HG03175 (cell line): ENCODE results near the gene PAX6.

Experiments
- ATAC-seq: cut with Tn5 transposase; IDR thresholded peaks from one replicate; pipeline ENCODE4 v1.9.1; 2021; ENCODE audit warnings: mild to moderate bottlenecking, moderate library complexity; ENCODE audit not compliant: unreplicated experiment

Gene PAX6

DNA sequence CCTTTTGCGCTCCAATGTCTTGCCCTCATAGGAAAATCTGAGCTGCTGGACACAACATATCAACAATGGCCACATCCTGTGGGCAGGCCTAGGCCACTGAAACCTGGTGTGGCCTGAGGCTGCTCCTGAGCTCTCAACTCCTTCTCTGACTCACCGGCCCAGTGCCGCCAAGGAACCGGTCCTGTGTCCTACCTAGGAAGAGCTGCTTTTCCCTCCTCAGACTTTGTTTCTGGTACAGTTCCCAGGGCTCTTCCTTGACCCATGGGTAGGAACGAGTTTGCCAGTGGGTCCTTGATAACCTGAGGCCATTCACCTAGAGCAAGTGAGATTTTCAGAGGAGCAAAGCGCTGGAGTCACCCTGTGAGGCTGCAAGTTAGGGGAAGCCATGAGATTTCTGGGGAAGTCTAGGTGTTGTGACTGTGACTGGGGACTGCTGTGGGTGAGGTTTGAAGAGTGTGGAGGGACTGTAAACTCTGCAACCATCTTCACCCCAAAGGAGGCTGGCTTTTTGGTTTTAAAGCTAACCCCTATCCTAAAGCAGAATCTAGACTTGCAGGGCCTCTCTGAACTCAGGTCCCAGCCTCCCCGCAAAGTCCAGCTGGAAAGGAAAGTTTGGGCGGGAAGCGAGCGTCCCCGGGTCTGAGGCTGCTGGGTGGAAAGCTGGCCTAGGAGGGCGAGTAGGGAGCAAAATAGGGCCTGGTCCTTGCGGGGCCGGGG, 12.0 kb upstream of the PAX6 start:
- ATAC-seq, result no peak

DNA sequence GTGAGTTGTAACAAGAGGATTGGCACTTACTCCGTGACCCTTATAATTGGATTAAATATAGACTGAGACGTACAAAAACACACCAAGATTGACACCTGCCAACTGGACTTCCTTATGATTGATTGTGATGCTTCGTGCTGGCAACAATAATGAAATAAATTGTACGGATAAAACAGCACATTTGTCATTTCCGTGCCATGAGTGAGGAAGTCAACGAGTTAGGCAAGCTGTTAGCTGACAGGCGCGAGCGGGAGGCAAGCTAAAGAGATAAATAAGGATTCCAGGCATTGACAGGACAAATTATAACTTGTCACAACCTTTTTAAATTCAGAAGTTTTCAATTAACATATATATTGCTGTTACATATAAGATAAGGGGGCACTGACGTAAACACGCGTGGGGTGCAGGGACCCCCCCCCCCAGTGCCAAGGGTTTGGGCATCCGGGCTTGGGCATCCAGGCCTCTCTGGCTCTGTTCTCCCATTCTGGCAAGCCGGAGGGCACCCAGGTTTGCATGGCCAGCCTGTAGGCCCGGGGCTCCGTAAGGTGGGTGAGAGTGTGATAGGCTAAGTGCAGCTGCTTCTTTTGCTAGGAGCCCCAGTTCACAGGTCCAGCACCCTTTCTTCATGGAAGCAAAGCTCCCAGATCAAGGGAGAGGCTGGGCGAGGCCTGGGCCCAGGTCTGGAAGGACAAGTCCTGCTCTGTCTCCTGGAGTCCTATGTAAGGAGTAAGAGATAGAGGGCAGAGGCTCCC, 11.2 kb upstream of the PAX6 start:
- ATAC-seq, result no peak

DNA sequence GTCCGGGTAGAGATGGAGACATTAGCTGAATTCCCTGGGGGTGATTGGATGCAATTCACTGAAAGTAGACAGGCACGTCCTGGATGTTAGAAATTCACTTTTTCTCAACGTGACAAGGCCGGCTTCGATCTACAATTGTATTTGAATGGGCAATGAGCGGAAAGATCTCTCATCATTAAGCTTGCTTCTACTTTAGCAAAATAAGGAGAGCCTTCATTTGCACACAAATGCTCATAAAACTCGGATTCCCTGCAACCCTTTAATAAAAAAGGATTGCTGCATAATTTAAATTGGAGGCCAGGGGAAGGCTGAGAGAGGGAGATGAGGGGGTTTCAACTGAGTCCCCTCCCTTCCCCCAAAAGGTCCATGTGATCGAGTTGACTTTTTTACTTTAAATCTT, 10.6 kb upstream of the PAX6 start:
- no peak for ATAC-seq

DNA sequence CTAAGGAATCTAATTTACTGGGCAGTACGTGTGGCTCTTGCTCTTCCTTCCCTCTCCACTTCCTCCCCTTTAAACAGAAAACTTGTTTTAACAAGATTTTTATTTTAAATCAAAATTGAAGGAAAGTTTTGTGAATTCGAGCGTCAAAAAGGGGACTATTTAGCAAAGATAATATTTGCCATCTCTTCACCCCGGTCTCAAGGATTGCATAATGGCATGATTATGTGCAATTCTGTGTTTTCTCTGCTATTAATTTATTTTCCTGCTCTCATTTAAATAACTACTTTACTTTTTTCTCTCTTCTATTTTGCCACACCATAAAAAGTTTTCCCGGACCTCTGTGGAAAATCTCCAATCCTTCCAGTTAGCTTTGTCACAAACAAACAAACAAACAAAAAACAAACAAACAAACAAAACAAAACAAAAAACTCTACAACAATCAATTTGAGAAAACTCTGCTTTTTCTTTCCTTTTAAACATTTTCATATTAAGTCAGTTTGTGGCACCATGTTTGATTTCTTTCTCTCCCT, 10.2 kb upstream of the PAX6 start:
- no peak for ATAC-seq

DNA sequence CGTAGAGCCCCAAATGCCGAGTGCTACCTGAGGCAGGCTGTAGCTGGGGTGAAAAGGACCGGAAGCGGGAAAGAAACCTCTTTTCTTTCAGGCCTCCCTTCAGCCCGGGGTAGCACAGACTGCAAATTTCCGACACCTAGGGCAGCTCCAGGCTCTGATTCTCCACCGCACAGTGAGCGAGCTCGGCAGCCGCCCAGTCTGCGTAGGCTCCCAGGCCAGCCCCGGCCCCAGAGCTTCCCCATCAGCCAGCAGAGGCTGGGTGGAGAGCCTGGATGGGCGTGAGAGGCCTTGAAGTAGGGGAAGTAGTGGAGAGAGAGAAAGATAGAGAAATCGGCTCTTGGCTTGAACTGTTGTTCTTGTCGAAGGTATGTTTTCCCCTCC, 9.3 kb upstream of the PAX6 start:
- ATAC-seq, result no peak

DNA sequence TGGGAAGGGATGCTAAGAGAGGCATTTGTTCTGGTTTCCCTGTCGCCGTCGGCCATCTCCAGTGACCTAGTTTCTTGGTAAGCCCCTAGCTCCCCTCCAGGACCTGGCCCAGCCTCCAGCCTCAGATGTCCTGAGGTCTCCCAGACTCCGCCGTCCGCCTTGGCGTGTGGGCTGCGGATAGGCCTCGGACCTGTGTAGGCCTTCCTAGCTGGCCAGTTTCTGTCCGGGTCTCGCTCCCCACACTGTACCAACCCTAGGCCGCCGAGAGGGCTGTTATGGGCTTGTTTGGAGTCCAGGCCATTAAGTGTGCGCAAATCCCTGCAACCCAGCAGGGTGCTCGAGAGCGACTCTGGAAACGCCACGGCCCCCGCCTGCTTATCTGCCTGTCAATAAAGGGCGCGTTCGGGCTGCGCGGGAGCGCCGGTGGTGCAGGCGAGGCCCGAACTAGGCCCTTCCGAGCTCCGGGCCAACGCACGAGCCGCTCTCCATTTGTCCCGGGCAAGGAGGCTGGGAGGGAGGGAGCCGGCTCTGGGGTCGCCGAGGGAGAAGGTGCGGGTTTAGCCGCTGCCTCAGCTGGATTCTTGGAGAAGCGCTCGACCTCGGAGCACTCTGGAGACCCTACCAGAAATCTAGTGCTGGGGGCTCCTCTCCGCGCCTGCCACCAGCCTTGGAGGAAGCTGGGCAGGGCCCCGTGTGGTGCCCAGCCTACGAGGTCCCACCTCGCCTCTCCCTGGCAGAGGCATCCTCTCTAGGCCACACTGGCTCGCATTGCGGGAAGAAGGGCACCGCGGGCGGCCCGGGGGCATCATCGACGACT, 8.7 kb upstream of the PAX6 start:
- no peak for ATAC-seq

DNA sequence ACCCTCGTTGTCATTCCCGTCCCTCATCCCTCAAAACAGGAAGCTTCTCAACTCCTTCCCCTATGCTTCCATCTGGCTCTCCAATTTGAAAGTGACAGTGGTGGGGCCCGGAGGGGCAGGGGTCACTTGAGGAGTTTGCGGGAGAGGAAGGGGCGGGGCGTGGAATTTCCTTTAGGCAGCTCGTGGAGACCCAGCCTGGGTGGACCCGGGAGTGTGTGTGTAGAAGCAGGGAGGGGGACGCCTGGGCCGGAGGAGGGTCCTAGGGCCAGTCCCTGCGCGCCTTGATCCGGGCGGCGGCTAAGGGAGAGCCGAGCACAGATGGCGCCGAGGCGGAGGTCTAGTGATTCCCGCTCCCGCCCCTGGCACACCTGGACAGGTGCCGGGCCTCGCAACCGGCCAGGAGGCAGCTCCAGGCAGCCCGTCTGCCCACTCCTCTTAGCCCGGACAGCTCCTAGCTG, 7.8 kb upstream of the PAX6 start:
- no peak for ATAC-seq

DNA sequence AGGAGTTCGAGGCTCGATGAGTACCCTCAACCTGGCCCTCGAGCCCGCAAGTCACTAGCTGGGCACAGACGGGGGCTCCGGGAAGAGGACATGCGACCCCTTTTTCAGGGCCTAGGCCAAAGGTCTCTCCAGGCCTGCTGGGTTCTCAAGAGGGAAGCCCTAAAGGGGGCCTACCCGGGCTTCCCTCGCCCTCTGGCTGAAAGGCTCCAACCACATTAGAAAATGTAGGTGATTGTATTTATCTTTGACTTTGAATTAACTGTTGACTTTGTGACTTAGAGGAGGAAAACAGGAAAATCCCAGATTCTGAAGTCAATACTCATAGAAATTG, 7.3 kb upstream of the PAX6 start:
- ATAC-seq, result no peak

DNA sequence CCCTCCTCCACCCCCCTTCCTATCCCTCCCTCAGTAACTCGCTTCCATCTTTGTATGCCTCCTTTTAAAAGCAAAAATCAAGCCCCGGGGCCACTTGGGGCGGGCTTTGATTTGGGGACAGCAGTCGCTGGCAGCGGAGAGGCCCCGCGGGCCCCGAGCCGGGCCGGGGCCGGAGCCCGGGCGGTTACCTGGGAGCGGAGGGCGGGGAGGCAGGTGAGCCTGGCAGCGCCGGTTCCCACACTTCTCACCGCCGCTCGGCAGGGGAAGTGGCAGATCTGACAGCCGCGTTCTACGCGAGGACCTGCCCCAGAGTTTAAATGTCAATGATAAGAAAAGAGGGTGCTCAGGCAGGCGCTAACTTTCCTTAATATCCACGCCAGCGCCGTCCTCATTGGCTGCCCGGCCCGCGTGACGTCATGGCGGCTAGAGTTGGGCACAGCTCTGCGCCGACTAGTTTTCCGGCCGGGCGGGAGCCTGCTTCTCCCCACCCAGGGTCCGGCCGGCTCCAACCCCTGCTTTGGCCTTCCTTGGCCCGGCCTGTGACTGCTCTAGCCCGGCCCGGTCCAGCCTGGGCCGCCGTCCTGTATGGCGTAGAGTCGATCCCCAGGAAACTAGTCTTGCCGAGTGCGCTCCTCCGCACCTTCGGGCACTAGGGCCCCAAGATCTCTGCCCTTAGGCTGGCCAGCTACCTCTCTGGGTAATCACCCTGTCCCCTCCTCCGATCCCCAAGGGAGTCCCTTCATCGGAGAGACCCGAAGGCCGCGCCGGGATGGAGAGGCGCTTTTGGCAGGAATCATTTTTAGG, 6.7 kb upstream of the PAX6 start:
- ATAC-seq, result no peak

DNA sequence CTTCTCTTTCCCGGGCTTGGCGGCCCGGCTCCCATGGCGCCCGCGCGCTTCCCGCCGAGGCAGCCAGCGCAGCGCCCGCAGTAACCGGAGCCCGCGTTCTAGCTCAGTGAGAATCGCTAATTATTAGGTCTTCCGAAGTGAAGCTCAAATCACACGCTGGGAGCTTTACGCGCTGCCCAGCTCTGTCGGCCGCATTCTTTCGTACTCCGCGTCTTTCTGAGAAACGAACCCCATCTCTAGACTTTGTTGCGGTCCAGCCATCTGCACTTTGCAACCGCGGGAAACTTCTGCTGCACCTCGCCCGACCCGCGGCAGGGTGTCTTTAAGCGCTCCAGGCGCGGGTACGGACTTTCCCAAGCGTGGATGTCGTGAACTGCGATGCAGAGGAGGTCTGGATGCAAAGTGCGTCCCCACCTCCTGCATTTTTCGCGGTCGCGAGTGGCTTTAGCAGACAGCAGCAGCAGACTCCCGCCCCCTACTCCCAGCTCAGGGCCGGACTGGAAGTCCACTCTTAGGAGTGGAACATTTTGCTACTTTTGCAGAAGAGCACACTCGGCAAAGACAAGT, 6.0 kb upstream of the PAX6 start:
- no peak for ATAC-seq

DNA sequence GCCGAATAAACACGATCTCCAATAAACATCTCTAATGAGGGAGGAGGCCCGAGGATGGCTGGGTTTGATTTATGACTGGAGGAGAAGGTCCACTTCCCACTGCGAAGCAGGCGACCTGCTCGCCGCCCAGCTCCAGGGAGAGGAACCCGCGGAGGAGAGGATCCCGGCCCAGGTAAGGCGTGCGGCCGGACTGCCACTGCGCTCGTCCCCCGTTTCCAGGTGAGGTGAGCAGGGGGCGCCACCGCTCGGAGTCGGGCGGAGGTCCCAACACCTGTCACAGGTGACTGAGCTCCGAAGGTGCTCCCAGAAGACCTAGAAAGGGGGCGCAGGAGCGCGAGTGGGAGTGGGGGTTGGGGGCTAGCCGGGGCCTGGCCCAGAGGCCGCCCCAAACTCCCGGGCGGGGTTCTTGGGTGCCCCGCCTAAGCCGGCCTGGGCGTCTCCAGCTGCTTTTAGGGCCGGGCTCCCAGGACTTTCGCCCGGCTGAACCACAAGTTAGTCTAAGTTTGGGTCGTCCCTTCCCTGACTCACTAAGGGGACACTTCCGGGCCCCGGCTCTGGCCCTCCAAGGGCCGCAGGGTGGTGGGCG, 5.4 kb upstream of the PAX6 start:
- no peak for ATAC-seq

DNA sequence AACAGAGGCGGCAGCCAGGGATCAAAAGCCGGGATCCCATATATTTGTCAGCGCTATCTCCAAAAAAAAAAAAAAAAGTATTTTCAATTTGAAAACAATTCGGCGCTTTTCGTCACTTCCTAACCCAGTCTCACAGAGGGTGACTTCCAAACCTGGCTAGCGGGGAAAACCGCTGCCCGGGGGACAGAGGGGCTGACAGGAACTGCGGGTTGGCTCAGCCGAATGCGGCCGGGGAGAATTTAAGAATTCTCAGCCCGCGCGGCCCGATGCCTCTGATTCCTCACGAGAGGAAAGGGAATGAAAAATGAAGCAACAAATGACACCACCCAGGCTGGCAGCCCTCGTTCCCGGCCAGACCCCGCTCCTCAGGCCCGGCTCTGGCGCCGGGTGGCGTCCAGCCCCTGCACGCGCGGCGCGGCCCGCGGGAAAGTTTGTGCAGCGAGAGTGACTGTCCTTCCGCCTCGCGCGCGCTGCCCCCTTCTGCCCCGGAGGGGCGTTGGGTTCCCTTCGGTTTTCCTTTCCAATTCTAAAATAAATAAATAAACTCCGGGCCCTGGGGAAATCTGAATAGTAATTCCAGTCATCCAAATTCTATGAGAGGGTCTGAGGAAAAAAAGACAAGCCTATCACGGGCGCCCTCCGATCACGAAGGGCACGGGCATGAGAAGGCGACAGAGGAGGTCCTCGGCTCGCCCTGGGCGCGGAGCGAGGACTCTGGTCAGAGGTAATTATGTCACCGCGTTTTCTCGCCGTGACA, 4.8 kb upstream of the PAX6 start:
- no peak for ATAC-seq

DNA sequence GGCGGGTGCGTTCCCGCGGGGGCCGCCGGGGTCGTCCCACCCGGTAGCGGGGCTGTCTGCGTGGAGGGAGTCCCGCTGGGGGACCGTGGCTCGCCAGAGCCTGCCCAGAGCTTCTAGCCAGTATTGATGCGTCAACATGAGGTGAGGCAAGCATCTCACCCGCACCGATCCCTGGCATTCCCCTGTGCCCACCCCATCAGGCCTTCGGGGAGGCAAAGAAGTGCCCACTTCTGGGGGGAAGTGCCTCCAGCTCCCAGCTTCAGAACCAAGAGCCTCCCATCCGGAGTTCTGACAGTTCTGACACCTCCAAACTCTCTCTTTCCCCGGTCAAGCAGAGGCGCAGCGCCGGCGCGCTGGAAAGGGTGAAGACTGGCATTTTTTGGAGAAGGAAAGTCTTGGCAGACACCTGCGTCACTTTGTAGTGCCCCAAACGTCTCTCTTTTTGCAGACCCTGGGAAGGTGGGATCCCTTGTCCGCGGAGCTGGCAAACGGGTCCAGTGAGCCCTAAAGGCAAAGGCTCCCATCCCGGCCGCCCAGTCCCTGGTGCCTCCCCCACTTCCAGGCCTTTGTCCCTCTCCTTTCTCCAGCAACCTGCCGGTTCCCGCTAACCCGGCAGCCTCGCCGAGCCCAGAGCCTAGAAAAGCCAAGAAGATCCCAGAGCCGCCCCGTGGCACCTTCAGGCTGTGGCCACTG, 3.2 kb upstream of the PAX6 start:
- ATAC-seq, result no peak

DNA sequence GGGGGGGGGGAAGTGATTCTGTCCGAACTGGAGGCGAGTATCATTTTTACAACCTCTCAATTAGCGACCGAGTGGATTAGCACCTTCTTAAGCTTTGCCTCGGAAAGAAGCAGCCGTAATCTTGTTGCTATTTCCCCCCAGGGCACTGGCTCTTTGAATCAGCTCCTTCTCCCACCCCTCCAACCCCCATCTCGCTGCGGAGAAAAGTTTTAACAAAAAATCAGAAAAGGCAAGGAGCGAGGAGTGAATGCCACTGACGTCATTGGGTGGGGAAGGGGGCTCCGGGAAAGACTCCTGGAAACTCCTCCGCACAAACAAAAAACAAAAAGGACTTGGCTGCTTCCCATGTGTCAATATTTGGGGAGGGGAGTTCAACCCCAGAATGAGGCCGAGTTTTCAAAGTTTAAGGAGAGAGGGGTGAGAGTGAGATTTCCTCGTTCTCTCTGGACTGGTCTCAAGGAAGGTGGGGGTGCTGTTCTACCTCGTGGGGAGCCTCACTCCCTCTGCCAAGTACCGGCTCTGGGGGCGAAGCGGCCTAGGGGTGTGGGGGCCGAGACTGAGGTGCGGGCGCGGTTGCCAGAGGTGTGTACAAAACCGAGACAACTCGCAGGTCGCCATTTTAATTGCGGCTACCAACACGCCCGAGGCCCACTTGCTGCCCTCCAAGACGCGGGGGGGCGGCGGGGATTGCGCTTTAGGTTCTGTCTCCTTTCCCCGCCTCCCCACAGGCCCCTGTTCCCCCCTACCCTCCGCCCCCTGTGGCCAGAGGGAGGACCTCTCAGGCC, 2.5 kb upstream of the PAX6 start:
- no peak for ATAC-seq

DNA sequence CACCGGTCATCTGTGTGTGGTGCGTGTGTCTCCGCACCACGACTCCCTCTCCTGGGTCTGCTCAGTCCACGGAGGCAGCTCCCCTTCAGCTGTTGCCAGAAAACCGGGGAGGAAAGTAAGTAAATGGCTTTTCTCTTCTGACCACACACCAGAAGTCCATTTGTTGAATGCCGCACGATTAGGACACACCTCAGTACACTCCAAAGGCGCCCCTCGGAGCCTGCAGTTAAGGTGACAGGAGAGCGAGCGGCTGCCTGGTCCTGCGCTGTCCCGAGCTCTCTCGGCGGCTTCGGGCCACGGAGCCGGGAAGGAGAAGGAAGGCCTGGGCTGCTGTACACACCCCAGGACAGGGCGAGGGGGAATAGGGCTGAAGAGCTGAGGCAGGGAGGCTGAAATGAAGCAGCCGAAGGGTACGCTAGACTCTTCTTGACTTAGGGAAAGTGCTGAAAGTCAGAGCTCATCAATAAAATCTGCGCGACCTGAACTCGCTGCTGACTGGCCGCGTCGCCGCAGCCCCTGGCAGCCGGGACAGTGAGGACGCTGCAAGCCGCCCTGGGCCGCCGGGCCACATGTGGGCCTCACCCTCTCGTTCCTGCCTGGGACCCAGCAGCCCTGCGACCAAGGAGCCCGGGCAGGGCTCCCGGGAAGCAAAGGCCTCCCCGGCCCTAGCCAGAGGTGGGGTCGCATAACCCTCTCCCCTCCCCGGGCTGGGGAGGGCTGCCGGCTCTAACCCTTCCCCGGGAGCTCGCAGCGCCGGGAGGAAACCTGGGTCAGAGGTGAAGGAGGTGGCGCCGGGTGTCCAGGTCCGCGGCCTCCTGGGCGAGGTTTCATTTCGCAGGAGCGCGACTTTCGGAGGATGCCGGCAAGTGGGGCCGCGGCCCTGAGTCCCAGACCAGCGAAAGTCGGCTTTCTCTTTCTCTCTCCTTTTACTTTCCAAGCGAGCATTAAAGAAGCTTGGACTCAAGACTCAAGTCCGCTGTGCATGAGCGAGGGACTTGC, 1.6 kb upstream of the PAX6 start:
- no peak for ATAC-seq

DNA sequence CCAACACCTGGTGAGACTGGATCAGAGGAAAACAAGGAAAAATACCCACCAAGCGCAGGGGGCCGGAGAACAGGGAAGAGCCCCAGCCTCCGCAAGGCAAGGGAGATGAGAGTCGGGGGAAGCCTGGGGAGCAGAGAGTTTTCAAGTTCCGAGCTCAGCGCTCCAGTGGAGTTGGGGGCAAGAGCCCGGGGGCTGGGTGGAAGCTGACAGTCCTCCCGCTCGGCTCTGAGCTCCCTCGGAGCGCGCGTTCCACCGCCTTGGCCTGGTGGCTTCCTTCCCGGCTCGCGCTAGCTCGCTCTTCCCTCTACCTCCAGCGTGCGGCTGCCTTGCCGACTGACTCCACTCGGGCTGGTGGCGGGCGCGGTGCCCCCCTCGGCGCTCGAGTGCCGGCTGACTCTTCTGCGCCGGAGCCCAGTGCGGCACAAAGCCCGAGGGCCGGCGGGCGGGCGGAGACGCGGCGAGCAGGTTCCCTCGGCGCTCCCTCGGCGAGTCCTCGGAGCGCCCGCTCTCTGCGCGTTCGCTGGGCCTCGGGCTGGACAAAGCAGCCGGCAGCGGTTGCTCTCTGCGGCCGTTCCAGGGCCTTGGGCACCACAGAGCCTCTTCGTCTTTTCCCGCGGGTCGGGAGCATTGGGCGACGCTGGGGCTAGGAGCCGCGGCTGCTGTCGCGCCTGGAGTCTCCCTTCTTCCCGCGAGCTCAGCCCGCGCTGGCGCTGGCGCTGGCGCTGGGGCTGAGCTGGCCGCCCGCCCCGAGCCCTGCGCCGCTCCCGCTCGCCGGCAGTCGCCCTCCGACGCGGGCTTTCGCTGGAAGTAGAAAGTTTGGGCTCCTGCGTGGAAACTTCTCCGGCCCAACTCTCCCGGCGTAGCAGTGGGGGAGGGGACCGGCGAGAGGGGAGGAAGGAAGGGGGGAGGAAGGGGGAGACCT, 1.0 kb downstream of the PAX6 start:
- ATAC-seq, result no peak
